K562 (cell line): ENCODE measurements around the gene HSPA1L. TPM values are rescaled to one million over a fixed set of nuclear protein-coding genes. Genes with fewer than 3 reads are reported as not detected.
A peak's percentile ranks its signal among the peaks of the same experiment; 100 is the strongest.

Source experiments
- AFF4 ChIP-seq: sonication (generic); formaldehyde crosslinking; IDR thresholded peaks from 2 replicates; pipeline ENCODE4 v1.8.0; 2023; ENCODE audit warnings: mild to moderate bottlenecking, missing genetic modification reagents
- ARID2 ChIP-seq: fragments of 450-650 bp; IDR thresholded peaks from 2 replicates; pipeline ENCODE4 v1.6.1; 2017; ENCODE audit warnings: antibody characterized with exemption, mild to moderate bottlenecking
- ARNT ChIP-seq, 2 experiments: fragments of 450-650 bp; IDR thresholded peaks; 2 replicates each; pipeline ENCODE4 v1.6.1; 2016; ENCODE audit warnings: mild to moderate bottlenecking in 1 of 2
- ATF2 ChIP-seq: sonication (generic); formaldehyde crosslinking; IDR thresholded peaks from 2 replicates; pipeline ENCODE4 v1.8.1; 2022; ENCODE audit warnings: missing genetic modification reagents
- E2F8 ChIP-seq: fragments of 450-650 bp; IDR thresholded peaks from 2 replicates; pipeline ENCODE4 v1.7.1; 2018; ENCODE audit warnings: mild to moderate bottlenecking, low read depth; ENCODE audit not compliant: partially characterized antibody
- HLTF ChIP-seq: fragments of 450-650 bp; IDR thresholded peaks from 2 replicates; pipeline ENCODE4 v1.6.1; 2016
- HNRNPLL ChIP-seq: fragments of 200-400 bp; formaldehyde crosslinking; IDR thresholded peaks from 2 replicates; pipeline ENCODE4 v1.6.1; 2017; ENCODE audit warnings: low read length, low read depth, mild to moderate bottlenecking; ENCODE audit not compliant: poor library complexity, severe bottlenecking
- MAX ChIP-seq: sonication (generic); formaldehyde crosslinking; IDR thresholded peaks from 2 replicates; pipeline ENCODE4 v1.9.0; 2022; ENCODE audit warnings: mild to moderate bottlenecking, missing genetic modification reagents
- MTA3 ChIP-seq: fragments of 450-650 bp; formaldehyde crosslinking; IDR thresholded peaks from 2 replicates; pipeline ENCODE4 v1.6.1; 2017; ENCODE audit warnings: mild to moderate bottlenecking, borderline replicate concordance
- NFE2 ChIP-seq: IDR thresholded peaks from 2 replicates; pipeline ENCODE4 v1.6.1; 2014; ENCODE audit warnings: antibody characterized with exemption, low read depth
- POLR2G ChIP-seq: fragments of 200-400 bp; formaldehyde crosslinking; IDR thresholded peaks from 2 replicates; pipeline ENCODE4 v1.6.1; 2017; ENCODE audit warnings: low read depth, mild to moderate bottlenecking, antibody characterized with exemption, low read length, moderate library complexity
- PURB ChIP-seq: sonication (generic); formaldehyde crosslinking; IDR thresholded peaks from 2 replicates; pipeline ENCODE4 v1.9.0; 2021; ENCODE audit warnings: low read depth, mild to moderate bottlenecking, missing genetic modification reagents
- RNF2 ChIP-seq: sonication (generic); IDR thresholded peaks from 2 replicates; pipeline ENCODE4 v1.6.1; 2016
- SMARCE1 ChIP-seq: fragments of 450-650 bp; IDR thresholded peaks from 2 replicates; pipeline ENCODE4 v1.7.1; 2016; ENCODE audit warnings: mild to moderate bottlenecking
- SNIP1 ChIP-seq: fragments of 450-650 bp; IDR thresholded peaks from 2 replicates; pipeline ENCODE4 v1.7.1; 2017; ENCODE audit warnings: low read depth, mild to moderate bottlenecking
- TFAP4 ChIP-seq: sonication (generic); formaldehyde crosslinking; IDR thresholded peaks from 2 replicates; pipeline ENCODE4 v1.8.0; 2022; ENCODE audit warnings: missing genetic modification reagents, mild to moderate bottlenecking, moderate library complexity, borderline replicate concordance
- ZNF143 ChIP-seq: sonication (generic); formaldehyde crosslinking; IDR thresholded peaks from 2 replicates; pipeline ENCODE4 v1.9.0; 2022; ENCODE audit warnings: mild to moderate bottlenecking, missing genetic modification reagents
- ZNF311 ChIP-seq: fragments of 250-450 bp; sonication (Bioruptor Pico); IDR thresholded peaks from 2 replicates; pipeline ENCODE4 v1.4.0; 2020; ENCODE audit warnings: mild to moderate bottlenecking, moderate library complexity
- ZNF316 ChIP-seq: fragments of 450-650 bp; IDR thresholded peaks from 2 replicates; pipeline ENCODE4 v1.6.1; 2016
- ZNF408 ChIP-seq: fragments of 250-450 bp; sonication (Bioruptor Pico); IDR thresholded peaks from 2 replicates; pipeline ENCODE4 v1.4.0; 2020; ENCODE audit warnings: low read depth, mild to moderate bottlenecking, moderate library complexity
- polyA plus RNA-seq, 8 experiments: library from polyadenylated mRNA; depleted of rRNA in 4 of 8; stranded (reverse) in 5 of 8; unstranded in 3 of 8; fragments of >200 nt; fragmentation: Nextera tagmentation in 2 of 8; fragmentation: Illumina TruSeq in 1 of 8; extraction: Ambion mirVana in 2 of 8; extraction: Trizol in 1 of 8; gene quantifications; 2 replicates each; pipeline versions ENCODE4 v1.2.1 to v1.2.3, GENCODE V29; 2011 to 2014; ENCODE audit warnings: inconsistent platforms in 1 of 8, missing spikeins in 1 of 8
- total RNA-seq, 7 experiments: library from RNA; depleted of rRNA in 6 of 7; stranded (reverse); fragments of >200 nt in 6 of 7; fragmentation: Illumina TruSeq in 2 of 7; extraction: Trizol in 2 of 7; gene quantifications; 2 replicates each; pipeline versions ENCODE4 v1.2.1 to v1.2.3, GENCODE V29; 2011 to 2021; ENCODE audit warnings: low replicate concordance in 1 of 7

The HSPA1L gene
- total and polyA plus RNA-seq, 9 of the 15 experiments (the other 6 are each of a cell fraction or from before 2014, with no cell fraction given) = 0.14 to 2.1 (median 1.3) TPM

- TF ChIP-seq AFF4 (CRISPR knock-in tag) (no peak; the same call in 1 of the 2 replicates), SNIP1 (no peak), ZNF143 (CRISPR knock-in tag) (no peak), ZNF316 (peak; percentile 30), NFE2 (no peak), ATF2 (CRISPR knock-in tag) (0 out of 2 replicates have a peak, but pooled peaks have one; percentile 14), ZNF408 (CRISPR knock-in tag) (0 out of 2 replicates have a peak, but pooled peaks have one; percentile 5), ZNF311 (CRISPR knock-in tag) (no peak), ARNT (IDR thresholded peaks at IDR 0.05) (peak; percentile 34 to 60; a peak in 3 of 4 replicates), RNF2 (no peak; the same call in 1 of the 2 replicates), E2F8 (peak; percentile 42), ARID2 (0 out of 2 replicates have a peak, but pooled peaks have one; percentile 6), MAX (CRISPR knock-in tag) (no peak), HNRNPLL (no peak), MTA3 (no peak; the same call in 1 of the 2 replicates), POLR2G (no peak), HLTF (peak; percentile 45; the same call in 1 of the 2 replicates), PURB (no peak), TFAP4 (CRISPR knock-in tag) (peak; percentile 64; the same call in 1 of the 2 replicates), SMARCE1 (peak; percentile 55)
Observed at GRCh38 chr6:31794866-31795615, 20.0 kb downstream of the HSPA1L start (continued).
